DOHH2 (cell line): ENCODE data around the gene MLC1.

Source experiments
- CTCF ChIP-seq: fragments of 200-600 bp; sonication (generic); IDR thresholded peaks from one replicate; pipeline ENCODE4 v1.5.1; 2014; ENCODE audit warnings: antibody characterized with exemption, mild to moderate bottlenecking, low read depth, low read length; ENCODE audit not compliant: poor library complexity, severe bottlenecking
- EZH2phosphoT487 ChIP-seq: fragments of 200-600 bp; sonication (generic); IDR thresholded peaks from 2 replicates; pipeline ENCODE4 v1.6.1; 2017; ENCODE audit warnings: borderline replicate concordance, mild to moderate bottlenecking, antibody characterized with exemption, low read length, moderate library complexity, mixed read lengths

GRCh38 chr22:50012211-50013181 lies 72.7 kb downstream of the MLC1 start, which contains the start of gene IL17REL:
- TF ChIP-seq CTCF (no peak), EZH2phosphoT487 (no peak)
